GM19023 (cell line): ENCODE measurements around the gene KCNK1.

Experiments used
- ATAC-seq: cut with Tn5 transposase; IDR thresholded peaks from one replicate; pipeline ENCODE4 v1.9.1; 2021; ENCODE audit warnings: mild to moderate bottlenecking, moderate library complexity; ENCODE audit not compliant: unreplicated experiment

The KCNK1 gene

GRCh38 chr1:233635765-233636502 lies 22.0 kb downstream of the KCNK1 start:
- ATAC-seq, result no peak

DNA sequence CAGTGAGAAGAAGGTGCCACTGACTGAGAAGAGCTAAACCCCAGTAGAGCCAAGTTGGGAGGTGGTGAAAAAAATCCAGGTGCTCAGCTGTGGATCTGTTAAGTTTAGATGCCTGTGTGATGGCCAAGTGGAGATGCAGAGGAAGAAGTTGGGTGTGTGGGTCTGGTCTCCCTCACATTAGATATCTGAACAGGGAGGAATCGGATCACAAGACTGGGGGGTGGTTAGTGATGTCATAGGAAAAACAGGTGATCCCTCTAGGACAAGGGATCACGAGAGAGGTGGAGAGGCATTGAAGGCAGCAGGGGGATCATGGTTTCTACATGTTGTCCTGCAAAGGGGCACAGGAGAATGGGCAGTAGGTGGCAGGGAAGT lies 22.6 kb downstream of the KCNK1 start:
- no peak for ATAC-seq

GRCh38 chr1:233638513-233638912 lies 24.6 kb downstream of the KCNK1 start:
- no peak for ATAC-seq

DNA sequence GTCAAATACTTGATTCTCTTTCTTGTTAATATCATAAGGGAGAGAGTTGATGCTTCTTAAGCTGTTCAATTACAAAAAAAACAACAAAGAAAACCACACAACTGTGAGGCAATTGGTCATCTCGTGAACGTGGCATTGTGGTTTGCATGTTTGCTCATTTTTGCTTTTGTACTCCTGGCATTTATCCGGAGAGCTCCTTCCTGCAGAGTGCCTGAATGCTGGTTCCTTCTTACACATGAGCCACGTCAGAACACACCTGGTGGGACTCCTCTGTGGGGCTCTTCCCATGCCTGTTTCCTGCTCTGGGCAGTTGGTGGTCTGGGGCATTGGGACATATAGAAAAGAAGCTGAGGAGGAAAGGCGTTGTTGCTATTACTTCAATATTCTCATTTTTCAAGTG lies 25.7 kb downstream of the KCNK1 start:
- ATAC-seq, result no peak

DNA sequence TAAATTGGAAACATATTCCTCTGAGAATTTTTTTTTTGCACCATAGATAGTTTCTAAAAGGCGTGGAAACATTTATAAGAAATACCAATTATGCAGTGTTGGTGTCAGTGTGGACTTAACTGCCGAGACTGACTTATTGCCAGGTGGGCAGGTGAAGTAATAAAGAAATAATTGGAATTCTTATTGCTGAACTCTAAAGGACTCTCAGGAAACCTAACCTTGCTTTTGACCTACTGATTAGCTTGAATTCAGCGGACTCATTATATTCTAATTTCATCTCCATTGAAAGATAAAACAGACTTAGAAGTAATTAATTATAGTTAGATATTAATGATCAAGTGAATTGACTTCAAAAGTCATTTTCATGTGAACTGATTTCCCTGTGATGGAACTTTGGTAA lies 26.3 kb downstream of the KCNK1 start:
- ATAC-seq, result no peak

DNA sequence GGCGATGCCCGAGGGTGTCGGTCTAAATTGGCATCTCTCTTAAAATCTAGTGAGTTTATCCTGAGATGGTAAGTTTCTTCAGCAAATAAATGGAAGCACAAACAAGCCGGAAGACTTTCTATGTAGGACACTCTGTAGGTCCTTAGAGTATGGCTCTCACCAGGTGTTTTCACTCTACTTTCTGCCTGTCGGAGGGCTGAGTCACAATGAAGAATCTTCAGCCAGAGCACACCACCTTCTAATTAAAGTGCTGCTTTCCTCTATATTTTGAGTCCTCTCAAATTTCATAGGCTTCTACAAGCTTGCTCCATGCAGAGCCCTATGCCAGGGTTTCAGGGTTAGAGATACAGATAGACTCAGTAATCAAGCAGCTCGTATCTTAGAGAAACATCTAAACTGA lies 27.1 kb downstream of the KCNK1 start:
- ATAC-seq, result no peak

DNA sequence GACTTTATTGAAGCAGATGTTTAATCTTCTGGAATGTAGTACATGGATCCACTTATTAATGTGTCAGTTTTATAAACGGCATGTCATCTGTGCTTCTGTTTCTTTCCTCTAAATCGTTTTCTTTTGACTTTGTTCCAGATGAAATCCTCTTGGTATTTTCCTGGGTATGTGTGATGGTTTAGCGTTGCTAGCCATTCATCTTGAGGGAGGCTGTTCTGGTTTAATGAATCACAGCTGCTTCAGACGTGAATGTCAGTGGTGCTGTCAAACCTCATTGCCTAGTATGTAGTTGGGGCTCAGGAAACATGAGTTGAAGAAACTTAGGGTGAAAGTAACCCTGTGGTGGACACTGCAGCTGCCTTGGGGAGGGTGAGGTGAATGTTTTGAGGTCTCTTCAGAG lies 33.2 kb downstream of the KCNK1 start:
- ATAC-seq, result no peak

DNA sequence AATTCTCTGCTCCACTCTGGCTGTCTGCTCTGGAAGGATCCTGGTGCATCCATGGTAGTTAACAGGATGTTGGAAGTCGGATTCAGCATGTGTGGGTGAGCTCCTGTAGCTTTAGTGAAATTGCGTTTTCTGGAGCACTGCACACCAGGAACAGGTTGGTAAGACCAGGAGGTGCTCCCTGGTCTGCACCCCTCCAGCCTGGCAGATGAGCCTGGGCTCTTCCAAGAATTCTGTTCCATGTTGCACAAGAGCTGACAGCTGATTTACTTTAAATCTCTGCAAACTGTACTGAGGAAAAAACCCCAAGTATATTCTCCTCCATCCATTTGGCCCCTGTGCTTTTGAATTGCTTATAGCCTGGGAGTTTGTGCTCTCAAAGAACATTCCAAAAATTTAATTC lies 33.7 kb downstream of the KCNK1 start:
- ATAC-seq, result no peak

- no peak for ATAC-seq
These were observed 37.2 kb downstream of the KCNK1 start for GRCh38 chr1:233651061-233651460.

DNA sequence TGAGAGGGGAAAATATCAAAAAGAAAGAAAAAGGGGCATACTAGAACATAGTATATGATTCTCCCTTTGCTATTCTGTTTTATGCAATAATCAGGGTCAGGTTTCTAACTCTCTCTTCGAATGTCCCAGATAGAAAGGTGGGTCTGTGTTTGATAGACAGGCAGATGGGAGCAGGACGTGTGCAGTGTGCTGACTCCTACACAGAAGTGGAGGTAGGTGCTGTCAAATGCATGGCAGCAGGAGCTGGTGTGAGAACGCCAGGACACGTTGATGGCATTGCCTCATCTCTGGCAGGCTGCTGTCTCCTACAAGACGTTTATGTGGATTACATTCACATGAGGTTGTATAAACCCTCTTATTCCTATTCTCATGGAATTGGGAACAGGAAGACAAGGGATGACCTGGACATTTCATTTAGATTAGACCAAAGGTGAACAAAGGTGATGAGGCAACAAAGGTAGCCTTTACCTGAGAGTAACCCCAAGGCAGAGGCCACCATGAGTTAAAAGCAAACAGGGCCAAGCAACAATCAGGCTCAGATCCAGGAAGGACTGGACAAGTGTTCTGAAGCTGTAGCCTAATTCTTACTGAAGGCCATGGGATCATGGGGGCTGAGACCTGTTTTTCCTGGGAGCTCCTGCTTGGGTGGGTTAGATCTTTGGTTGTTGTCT lies 37.8 kb downstream of the KCNK1 start:
- no peak for ATAC-seq

- ATAC-seq, result no peak
These were observed 38.6 kb downstream of the KCNK1 start for GRCh38 chr1:233652526-233652925.

GRCh38 chr1:233654658-233655280 lies 40.9 kb downstream of the KCNK1 start:
- no peak for ATAC-seq

GRCh38 chr1:233655301-233655740 lies 41.4 kb downstream of the KCNK1 start:
- no peak for ATAC-seq

DNA sequence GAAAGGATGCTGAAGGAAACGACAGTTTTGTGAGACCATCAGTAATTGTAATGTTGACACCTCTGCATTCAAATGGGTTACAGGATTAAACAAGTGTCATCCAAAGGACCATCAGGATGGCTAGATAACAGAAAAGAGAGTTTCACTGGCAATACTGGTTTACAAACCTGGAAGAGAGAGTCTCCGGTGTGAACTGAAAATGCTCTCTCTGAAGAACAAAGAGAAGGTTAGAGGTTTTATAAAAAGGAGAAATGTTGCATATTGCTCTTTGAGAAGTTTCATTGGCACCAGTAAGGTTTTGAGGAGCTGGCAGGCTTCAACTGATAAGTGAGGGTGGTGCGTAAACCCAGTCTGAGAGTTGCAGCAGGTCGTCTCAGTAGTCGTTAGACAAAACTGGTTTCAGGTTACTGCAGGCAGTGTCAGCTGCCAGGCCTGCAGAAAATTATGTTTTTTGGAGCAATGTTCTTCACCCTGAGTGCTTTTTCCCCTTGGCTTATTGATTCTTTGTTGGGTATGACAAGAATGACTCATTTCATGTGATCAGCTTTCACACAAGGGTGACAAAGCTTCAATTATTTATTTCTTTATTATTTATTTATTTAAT lies 42.2 kb downstream of the KCNK1 start:
- no peak for ATAC-seq

GRCh38 chr1:233656687-233657086 lies 42.8 kb downstream of the KCNK1 start:
- no peak for ATAC-seq

DNA sequence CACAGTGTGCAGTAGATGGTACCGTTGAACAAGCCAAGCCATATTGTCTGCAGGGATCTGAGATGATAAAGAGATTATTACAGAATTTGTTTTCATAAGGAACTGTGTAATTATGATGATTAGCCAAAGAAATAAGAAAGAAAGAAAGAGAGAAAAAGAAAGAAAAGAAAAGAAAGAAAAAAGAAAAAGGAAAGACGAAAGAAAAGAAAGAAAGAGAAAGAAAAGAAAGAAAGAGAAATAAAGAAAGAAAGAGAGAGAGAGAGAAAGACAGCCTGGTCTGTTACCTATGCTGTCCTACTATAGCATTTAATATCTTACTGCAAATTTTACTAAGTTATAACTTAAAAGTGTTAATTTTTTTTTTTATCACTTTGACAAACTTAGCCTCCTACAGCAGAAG lies 43.6 kb downstream of the KCNK1 start:
- no peak for ATAC-seq

DNA sequence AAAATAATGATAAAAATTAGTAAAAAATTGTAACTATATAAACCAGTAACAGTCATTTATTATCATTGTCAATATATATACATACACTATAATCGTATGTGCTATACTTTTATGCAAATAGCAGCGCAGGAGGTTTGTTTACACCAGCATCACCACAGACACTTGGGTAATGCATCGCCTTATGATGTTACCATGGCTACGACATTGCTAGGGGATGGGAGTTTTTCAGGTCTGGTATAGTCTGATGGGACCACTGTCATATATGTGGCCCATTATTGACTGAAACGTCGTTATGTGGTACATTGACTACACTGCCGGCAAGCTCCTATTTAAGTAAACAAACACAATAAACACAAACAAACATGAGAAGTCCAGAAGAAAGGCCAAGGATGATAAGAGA lies 45.6 kb downstream of the KCNK1 start:
- ATAC-seq, result no peak

- ATAC-seq, result no peak
These were observed 47.7 kb downstream of the KCNK1 start for GRCh38 chr1:233661376-233662159.

- ATAC-seq, result no peak
These were observed 48.8 kb downstream of the KCNK1 start for GRCh38 chr1:233662575-233663304.

DNA sequence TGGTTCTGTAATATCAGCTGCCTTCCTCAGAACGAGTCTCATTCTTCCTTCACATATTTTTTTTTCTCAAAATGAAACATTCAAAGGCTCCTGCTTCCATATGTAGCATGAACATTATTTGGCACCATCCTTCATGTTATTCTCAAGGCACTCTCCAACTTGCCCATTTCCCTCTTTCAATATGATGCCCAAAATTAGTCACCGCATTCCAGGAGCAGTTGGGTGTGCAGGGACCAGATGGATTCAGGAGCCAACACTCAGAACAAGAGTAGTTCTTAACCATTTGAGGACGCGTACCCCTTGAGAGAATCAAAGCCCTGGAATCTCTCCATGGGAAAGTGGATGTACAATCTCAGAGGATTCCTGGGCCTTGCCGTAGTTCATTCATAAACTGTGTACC lies 50.3 kb downstream of the KCNK1 start:
- no peak for ATAC-seq
